RPMI8226 (cell line): ENCODE measurements around the gene B3GNT5.

ENCODE experiments used
- DNase-seq: peaks from one replicate; pipeline ENCODE4 v3.0.0-alpha.2; 2015

Gene B3GNT5

DNA sequence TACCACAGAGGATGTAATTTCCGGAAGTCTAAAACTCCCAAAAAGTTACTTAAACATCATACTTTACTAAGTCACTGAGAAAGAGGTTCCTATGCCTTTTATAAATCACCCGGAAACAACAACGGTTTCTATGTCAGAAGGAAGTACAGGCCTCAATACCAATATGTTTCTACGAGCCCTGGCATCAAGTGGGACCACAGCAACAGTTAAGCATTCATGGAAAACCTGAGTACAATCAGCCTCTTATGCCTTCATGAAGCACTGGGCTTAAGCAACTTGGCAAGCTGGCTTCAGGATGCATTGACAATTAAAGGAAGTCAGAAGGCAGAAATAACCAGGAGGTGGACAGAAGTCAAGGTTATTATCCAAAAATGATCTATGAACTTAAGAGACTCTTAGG is 19.1 kb upstream of the B3GNT5 start:
- DNase-seq = no peak

DNA sequence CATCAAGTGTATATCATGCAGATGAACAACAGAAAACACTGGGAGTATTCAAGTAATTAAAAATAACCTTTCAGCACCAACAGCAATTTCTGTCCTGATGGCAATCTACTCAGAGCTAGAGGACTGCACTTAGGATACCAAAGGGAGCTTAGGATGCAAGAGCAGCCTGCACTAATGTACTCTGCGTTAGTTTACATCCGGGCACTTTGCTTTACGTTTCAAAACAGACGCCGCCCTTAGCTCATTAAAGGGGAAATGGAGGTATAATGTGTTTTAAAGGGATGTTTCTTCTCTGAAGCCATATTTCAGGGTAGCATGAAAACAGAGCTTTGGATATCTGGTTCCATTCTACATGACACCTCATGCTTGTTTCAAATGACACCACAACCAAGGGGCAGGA is 14.0 kb upstream of the B3GNT5 start:
- DNase-seq = no peak

DNA sequence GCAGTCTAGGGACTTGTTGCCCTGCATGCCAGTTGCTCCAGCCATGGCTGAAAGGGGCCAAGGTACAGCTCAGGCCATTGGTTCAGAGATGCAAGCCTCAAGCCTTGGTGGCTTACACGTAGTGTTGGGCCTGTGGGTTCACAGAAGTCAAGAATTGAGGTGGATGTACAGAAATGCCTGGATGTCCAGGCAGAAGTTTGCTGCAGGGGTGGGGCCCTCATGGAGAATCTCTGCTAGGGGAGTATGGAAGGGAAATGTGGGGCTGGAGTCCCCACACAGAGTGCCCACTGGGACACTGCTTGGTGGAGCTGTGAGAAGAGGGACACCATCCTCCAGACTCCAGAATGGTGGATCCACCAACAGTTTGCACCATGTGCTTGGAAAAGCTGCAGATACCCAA is 10.6 kb upstream of the B3GNT5 start:
- DNase-seq = no peak

DNA sequence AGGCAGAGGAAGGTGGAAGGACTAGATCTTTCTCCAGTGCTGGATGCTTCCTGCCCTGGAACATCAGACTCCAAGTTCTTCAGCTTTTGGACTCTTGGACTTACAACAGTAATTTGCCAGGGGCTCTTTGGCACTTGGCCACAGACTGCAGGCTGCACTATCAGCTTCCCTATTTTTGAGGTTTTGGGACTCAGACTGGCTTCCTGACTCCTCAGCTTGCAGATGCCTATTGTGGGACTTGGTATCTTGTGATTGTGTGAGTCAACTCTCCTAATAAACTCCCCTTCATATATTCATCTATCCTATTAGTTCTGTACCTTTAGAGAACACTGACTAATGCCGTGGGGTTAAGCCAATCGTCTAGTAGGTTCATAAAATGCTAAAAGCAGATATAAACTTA is 8.8 kb upstream of the B3GNT5 start:
- DNase-seq = no peak

DNA sequence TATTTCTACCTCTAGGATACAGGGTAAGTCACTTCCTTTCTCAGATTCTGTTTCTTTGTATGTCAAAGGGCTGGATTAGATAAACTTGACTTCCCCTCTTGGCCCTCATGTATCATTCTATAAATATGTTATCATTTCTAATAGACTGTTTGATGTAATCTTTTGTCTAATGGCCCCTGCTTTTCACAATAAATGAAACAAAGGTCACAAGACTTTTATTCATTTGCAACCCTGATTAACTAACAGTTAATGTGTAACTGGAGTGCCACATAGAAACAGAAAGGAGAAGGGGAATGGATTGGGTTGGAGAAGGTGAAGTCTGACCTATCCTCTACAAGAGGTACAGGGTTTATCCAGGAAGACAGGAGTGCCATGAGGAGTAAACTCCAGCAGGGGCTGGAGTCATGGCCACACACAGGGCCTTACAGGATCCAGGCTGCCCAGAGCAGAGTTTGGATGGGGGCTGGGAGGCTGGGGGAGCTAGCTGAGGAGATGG is 8.0 kb upstream of the B3GNT5 start:
- no peak for DNase-seq

DNA sequence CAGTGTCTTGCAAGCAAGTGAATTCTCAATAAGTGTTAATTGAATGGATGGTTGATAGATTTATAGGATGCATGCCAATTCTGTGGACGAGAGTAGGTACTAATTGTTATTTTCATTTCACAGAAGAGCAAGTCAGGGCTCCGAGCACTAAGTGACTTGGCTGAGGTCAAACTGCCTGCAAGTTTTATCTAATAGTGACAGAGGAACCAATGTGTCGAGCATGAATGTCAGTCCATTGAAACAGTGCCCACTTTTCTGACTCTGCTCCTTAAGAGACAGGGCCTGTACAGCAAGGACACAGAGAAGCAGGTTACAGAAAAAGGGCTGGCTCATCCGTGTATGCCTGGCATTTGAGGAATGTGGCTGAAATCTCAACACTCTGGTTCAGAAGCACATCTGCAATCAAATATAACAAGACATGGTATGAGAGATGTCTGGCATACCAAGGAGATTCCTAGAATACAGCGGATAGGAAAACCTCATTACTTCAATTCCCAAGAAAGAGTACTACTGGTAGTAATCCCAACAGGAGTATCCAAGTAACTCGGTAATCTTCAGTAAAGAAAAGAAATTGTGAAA is 6.0 kb upstream of the B3GNT5 start:
- DNase-seq = no peak

DNA sequence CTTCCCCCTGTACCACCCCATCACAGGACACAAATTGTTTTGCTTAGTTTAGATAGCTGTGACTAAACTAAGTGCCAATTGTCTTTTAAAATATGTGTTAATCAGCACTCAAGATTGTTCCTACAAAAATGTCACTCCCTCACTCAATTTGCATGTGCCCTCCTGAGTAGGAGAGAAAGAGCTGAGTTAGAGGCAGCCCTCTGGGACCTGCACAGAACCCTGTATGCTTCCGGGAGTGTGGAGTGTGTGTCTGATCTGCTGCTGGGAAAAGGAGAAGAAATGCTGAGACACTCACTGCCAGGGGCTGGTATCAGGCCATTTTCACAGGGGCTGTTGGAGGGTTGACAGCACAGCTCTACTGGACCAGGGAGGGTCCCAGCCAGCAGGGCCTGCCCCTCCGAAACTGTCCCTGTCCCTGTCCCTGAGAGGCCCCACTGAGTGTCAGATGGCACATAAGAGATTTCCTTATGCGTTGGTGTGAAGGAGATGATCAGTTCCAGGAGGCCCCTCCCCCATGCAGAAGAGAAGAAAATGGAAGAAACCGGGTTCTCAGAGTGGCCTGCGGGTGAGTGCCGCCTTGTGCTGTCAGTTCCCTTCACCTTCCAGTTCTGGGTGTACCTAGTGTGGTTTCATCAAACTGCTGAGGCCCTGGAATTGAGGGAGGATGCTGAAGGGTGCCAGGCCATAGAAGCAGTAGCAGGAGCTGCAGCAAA is 3.9 kb upstream of the B3GNT5 start:
- DNase-seq = no peak

DNA sequence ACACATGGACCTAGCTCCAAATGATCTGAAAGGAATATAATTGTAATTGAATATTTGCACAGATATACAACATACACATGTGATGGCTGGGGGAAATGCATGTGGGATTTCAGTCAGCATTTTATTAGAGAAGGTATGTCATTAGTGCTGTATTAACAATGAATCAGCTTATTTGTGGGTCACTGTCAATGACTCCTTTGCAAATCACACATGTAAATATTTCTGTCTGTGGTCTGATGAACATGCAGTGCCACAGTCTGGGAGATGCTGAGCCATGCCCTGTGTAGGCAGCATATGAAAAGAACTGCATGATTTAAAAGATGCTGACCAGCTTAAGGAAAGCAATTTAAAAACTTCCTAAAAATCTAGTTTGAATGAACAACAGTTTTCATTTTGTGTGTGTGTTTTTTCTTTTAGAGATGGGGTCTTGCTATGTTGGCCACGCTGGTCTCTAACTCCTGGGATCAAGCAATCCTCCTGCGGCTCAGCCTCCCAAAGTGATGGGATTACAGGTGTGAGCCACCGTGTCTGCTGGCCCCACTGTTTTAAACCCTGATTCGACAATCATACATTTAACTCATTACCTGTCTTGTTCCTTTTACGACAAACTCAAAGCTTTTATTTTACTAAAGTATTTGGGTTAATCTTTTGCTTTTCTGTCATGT is 803 bp upstream of the B3GNT5 start:
- DNase-seq = no peak

DNA sequence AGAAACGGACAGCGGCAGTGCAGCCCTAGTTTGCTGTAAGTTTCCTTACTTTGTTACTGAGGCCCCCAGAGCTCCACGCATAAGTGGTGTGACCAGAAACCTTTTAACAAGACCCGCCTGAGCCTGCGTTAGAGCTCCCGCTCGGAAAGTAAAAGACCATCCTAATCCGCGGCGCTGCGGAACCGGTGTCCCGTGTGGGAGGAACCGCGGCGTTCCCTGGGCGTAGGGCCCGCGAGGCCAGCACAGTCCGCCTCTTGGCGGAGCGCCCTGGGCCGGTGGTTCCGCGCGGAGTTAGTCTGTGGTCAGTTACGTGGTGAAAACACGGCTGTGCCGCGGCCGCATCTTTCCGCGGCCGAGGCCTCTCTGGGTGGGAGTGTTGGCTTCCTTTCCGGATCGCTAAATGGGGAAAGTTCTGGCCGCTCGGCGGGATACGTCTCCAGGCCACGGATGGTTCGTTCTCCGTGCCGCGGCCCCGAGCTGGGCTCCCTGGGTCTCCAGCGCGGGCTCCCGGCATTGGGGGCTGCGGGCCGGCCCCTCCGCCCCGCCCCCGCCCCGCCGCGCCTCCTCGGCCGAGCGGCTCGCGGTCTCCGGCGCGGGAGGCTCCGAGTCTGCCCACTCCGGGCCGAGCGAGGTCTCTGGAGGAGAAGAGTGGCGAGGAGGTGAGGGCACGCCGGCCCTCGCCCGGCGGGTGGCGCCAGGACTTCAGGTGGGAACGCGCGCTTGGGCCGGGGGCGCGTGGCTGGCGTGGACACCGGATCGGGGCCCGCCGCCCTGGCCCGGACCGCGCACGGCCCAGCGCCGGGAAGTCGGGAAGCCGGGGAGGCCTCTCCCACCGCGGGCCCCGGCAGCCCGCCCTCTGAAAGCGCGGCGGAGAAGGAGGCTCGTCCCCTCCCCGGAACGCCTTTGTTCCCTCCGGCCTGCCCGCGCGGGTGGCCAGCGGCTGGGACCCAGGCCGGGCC is 754 bp downstream of the B3GNT5 start:
- peak; percentile 36 for DNase-seq

DNA sequence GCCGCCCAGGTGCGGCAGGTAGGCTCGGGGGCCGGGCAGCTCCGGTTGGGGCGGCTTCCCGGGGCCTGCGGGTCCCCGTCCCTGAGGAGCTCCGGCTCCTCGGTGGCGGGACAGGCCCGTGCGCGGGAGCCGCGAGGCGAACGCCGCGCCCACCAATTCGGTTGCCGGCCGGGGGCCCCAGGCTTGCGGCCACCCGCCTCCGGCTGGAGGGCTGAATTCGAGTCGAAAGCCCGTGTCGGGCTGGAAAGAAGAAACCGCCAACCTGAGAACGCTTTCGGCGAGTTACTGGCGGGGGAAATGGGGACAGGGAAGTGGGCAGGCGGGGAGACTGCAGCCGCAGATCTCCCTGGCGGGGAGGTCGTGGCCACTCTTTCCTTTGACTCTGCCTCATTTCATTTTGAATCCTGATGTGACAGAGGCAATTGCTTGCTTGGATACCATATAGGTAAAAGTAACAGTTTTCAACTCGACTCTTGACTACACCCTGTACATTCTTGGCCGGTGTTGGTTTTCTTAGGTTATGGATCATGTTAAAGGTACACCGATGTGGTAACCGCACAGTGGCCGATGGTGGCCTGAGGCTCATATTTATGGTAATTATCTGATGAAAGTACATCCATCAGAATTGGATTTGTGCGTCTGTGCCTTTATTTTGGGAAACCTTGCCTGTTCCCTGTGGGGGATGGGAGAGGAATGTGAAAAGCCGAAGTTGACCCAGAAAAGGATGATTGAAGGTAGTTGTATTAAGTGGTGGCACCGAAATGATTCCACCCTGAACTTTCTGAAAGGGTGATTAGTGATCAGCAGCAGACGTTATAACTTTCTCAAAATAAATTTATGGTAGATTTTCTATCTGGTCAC is 1.7 kb downstream of the B3GNT5 start:
- DNase-seq = no peak

DNA sequence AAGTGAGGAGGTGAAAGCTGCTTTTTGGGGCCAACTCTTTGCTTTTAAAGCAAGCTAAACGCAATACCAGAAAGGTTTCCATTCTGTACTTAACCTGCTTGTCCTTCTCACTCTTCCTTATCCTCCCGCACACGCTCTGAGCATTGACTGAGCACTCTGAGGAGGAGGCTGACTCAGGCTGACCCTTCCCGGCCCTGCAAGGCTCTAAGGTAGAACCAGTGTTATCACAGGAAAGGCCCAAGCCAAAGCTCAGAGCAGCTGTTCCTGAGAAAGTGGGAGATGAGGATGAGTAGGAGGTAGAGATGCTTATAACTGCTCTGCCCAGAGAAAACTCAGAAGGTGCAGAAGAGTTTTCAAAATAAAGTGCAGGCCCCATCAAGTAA is 2.3 kb downstream of the B3GNT5 start:
- no peak for DNase-seq

DNA sequence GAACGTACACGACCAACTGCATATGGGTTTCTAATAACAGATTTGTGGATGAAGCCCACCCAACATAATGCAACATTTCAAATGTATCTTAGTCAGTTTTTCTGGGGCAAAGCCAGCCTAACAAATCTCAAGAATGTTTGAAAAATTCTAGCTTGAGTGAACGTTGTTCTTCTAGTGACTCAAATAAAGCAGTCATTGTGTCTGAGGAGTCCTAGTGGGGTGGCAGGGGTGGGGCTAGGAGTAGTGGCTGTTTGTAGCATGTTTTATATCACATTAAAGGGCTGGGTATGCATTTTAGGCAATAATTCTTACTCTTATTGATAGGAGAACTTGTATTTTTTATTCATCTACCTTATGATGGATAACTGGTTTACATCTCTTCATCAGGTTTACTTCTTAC is 6.0 kb downstream of the B3GNT5 start:
- no peak for DNase-seq

DNA sequence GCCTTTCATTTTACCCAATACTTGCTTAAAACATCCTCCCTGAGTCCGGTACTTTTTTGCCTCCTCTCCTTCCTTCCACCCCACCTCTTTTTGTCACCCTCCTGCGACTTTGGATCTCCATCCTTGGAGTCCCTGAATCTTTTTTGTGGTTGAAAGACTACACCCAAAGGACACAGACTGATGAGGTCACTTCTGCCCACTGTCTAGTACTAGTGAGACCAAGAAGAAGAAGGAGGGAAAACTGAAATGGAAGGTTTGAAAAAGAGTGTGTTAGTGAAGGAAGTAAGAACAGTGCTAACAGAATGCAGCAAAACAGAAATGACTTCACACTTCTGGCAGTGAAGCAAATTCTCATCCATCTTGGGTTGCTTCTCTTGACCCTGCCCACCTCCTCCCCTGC is 6.6 kb downstream of the B3GNT5 start:
- no peak for DNase-seq

DNA sequence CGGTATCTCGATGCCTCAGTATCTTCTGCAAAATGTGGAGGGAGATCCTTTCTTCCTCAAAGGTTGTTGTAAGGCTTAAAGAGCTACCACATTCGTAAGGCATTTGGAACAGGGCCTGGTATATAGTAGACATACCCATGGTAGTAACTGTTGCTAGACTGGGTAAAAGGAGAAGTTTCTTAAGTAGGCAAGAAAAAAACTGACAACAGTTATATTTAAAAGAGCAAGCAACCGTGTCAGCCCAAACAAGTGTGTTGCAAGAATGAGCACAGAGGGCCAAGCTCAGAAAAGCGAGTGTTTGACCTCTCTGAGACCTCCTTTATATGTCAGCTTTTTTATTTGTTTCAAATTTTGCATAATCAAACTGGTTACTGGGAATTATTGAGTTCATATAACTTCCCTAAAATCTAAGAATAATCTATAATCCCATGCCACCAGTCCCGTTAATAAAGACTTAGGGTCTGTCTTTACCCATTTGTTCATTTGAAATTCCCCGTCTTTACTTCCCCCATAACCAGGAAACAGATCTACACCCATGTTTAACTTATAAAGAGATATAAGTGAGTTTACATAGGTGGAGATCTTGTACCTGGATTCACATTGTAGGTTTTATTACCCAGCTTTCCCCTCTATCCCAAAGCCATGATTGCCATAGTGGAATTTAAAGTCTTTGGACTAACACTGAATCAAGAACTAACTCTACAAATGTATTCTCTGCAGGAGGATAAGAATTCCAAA is 7.3 kb downstream of the B3GNT5 start:
- no peak for DNase-seq

DNA sequence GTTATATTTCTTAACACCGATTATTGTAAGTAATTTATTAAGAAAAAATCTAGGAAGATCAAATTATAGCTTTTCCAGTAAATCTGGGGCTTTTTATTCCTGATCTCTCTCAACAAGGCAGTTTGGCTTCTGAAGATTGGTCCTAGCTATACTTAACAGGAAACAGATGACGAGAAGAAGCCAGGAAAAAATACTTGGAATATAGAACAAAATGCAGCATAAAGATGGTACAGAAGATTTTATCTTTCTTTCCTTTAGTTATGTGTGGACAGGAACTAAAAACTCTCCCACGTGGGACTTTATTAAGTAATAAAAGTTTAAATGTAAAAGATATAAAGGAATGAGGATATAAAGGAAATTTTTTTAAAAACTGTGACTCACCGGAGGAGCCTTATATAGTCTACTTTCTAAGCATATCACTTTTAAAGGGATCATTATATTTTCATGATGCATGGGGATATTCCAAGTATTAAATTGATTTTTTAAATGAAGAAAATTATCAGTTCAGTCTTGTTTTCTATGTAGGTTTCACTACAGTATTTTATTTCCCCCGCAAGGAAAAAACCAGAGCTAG is 8.2 kb downstream of the B3GNT5 start:
- DNase-seq = no peak

DNA sequence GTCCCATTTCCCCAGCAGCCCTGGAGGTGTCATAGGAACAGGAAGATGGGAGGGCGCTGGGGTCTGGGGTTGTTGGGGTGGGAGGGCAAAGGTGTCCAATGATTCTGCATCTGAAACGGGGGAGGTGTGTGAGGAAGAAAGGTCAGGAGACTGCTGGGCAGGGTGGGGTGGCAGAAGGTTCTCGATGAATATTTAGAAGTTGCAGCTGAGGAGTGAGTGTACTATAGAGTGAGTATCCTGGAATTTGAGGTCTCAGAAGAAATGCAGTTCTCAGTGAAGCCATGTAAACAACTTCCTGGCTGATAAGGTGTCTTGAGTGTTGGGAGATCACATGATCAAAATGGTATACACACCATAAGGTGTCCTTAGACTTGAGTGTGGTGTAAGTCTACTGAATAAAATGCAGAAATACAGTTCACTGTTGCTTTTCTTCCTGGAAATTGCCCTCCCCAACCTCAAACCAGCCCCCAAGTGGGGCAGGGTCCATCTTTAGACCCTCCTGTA is 9.9 kb downstream of the B3GNT5 start:
- DNase-seq = no peak

DNA sequence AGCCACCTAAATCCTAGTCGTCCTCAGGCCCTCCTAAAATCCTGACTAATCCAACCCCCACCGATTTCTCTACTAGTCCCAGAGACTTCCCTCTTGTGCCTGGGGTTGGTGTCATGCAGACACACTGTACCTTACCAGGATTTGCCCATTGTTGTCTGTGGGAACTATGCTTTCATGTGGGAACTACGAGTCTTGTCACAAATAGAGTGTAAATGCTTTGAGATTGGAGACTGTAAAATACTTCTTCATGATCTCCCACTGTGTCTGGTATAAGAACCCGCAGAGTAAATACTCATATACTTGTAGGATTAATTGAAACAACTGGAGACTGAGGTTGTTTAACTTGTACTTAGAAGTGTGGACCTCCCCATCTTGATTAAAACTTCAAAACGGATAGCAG is 11.2 kb downstream of the B3GNT5 start:
- no peak for DNase-seq

DNA sequence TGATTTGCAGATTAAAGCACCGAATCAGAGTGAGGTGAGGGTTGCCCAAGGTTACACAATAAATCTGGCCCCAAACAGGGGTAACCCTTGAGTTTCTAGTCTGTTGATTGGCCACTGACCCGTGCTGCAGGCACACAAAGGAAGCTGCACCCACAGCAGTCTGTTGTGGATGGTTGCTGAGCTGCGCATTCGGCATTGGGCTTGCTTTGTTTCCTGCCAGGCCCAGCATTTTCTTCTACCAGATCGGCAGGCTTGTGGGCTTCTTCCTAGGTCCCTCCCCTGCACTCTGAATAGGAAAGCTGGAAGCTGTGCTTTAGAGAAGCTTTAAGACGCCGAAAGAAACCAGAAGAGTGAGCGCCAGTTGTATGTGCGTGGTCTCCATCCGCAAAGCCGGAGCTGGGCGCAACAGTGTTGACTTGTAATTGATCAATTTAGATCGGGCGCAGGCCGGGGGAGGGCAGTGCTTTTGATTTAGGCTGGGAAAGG is 12.1 kb downstream of the B3GNT5 start:
- no peak for DNase-seq

DNA sequence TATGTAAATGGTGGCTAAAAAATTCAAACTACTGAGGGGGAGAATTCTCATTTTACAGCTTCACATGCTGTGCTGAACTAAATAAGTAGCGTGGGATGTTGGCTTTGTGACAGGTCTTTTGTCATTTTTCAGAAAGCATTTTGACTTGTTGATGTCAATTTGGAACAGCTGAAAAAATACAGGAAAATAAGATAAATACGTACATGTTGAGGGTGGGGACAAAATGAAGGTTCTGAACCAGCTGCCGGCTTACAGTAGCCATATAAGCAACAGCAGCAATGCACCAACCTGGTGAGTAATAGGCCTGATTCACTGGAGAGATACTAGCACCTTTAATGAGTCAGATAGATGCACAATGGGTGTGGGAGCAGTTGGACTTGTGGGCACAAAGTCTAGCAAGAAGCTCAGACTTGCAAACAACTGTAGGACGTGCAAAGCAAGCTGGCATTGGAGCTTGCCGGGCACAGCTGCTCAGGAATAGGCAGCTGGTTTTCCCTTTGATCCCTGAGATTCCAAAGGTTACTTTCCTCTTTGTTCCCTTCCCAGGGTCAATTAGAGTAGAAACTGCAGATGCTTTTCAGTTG is 12.9 kb downstream of the B3GNT5 start:
- no peak for DNase-seq

DNA sequence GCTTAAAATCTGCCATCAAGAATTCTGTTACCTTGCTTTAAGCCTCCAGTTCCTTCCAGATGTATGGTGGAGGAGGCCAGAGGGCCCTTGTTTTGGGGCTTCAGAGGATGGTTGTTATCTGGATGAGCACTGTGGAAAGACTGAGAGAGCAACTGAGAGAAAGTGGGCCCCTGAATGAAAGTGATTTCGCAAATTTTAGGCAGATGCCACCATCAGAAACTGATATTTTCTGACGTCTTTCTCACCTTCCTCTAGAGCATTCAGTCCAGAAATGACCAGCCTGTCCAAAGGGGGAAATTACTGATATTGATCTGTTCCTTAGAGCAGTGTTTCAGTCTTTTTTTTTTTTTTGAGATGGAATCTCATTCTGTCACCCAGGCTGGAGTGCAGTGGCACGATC is 13.4 kb downstream of the B3GNT5 start:
- DNase-seq = no peak
